Upper lobe of right lung (tissue), 1 donor: ENCODE results near the gene ARMH1. TPM values are rescaled to one million over a fixed set of nuclear protein-coding genes. Genes with fewer than 3 reads are reported as not detected.

Experiments
- ATAC-seq: fragments of 200-7000 bp; cut with Tn5 transposase; one replicate; pipeline ENCODE4 v1.9.1; 2020; ENCODE audit warnings: mild to moderate bottlenecking, moderate library complexity
- DNase-seq: peaks from one replicate; pipeline ENCODE4 v3.0.0-alpha.2; 2020
- H3K27ac ChIP-seq: fragments of 200-600 bp; one replicate; pipeline ENCODE4 v1.8.0; 2022
- H3K27me3 ChIP-seq: fragments of 200-600 bp; one replicate; pipeline ENCODE4 v1.8.0; 2022; ENCODE audit warnings: mild to moderate bottlenecking
- H3K36me3 ChIP-seq: fragments of 200-600 bp; one replicate; pipeline ENCODE4 v1.8.0; 2022
- H3K4me1 ChIP-seq: fragments of 200-600 bp; one replicate; pipeline ENCODE4 v1.8.0; 2022
- H3K4me3 ChIP-seq: fragments of 200-600 bp; one replicate; pipeline ENCODE4 v1.8.0; 2022; ENCODE audit warnings: mild to moderate bottlenecking
- H3K9me3 ChIP-seq: fragments of 200-600 bp; one replicate; pipeline ENCODE4 v1.8.0; 2022
- CTCF ChIP-seq: fragments of 200-600 bp; IDR thresholded peaks from one replicate; pipeline ENCODE4 v1.8.0; 2022; ENCODE audit warnings: antibody characterized with exemption
- intact Hi-C: fragments of 100-400 bp; cut with DNase I; formaldehyde crosslinking; loops from one replicate; pipeline ENCODE4 v1.11.0; 2022
- total RNA-seq: library from RNA; stranded (reverse); fragmentation: NEBNext Ultra II Directional; extraction: Animal tissue kit (Norgen Biotek cat#: 25700); gene quantifications from one replicate; pipeline ENCODE4 v1.2.1, GENCODE V29; 2021
- donor health status: DM: no; HTN: yes; CAD: no; lungs with severe emphysema.

Gene ARMH1
- total RNA-seq, 1 donor from 2014 or later = 5.9 TPM

GRCh38 chr1:44631647-44632539, 42.6 kb upstream of the ARMH1 start:
- ATAC-seq = peak; percentile 90
- peak overlapping the region; percentile 96 for H3K27ac ChIP-seq
- intact Hi-C loops = no loop called here

DNA sequence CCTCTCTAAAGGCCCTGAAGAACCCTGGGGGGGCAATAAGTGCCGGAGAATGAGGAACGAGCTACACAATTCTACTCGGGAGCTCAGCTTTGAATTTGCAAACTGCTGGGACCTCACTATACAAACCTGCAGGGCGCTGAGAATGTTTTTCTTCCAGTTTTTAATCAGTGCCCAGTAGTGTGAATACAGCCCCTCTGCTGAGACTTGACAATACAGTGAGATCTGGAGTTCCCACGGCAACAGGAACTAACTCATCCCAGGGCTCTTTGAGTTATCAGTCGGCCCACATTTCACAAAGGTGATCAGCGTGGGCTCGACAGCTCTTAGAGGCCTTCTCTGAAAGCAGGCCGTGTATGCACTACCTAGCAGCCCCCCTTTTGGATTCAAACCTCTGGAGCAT, 41.9 kb upstream of the ARMH1 start:
- H3K4me3 ChIP-seq = peak overlapping the region; percentile 64
- no peaks in the 10 kb centered on the region for H3K9me3 ChIP-seq
- peaks cover 19% of the 10 kb centered on the region for H3K4me1 ChIP-seq
- DNase-seq (no peak), ATAC-seq (no peak)
- no peaks in the 10 kb centered on the region for H3K27me3 ChIP-seq
- peaks cover 44% of the 10 kb centered on the region for H3K36me3 ChIP-seq
- intact Hi-C loops = no loop called here
- peak overlapping the region; percentile 96 for H3K27ac ChIP-seq
- no peak for TF ChIP-seq CTCF

More at GRCh38 chr1:44631647-44632539, 42.6 kb upstream of the ARMH1 start:
- TF ChIP-seq CTCF = no peak
- DNase-seq = peak; percentile 97
- Histone ChIP-seq H3K27me3 (no peaks in the 10 kb centered on the region), H3K36me3 (peaks cover 37% of the 10 kb centered on the region), H3K4me1 (peaks cover 19% of the 10 kb centered on the region), H3K9me3 (no peaks in the 10 kb centered on the region), H3K4me3 (peak overlapping the region; percentile 64)

GRCh38 chr1:44634606-44635189, 39.8 kb upstream of the ARMH1 start:
- no peak overlapping the region for H3K27ac ChIP-seq
- no peak for DNase-seq
- ATAC-seq = no peak
- no peaks in the 10 kb centered on the region for H3K27me3 ChIP-seq
- no peak overlapping the region for H3K4me3 ChIP-seq
- no peaks in the 10 kb centered on the region for H3K9me3 ChIP-seq
- intact Hi-C loops = no loop called here
- H3K4me1 ChIP-seq = peaks cover 19% of the 10 kb centered on the region
- H3K36me3 ChIP-seq = peaks cover 65% of the 10 kb centered on the region
- TF ChIP-seq CTCF = no peak

DNA sequence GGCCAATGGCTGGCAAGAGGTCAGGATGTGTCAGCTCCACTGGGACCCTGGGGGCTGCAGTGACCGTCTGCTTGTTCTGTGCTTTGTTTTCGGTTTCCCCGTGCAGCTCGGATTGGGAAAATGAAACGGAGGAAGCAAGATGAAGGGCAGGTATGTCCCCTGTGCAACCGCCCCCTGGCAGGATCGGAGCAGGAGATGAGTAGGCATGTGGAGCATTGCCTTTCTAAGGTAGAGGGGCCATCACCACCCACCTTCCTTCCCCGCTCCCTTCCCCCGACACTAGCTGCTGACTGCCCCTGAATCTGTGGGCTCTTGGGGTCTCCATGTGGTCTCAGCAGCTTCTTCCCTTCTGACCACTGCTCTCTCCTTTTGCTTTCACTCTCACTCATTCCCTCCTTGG, 39.1 kb upstream of the ARMH1 start:
- DNase-seq = no peak
- H3K4me3 ChIP-seq = no peak overlapping the region
- no peaks in the 10 kb centered on the region for H3K9me3 ChIP-seq
- H3K4me1 ChIP-seq = peaks cover 19% of the 10 kb centered on the region
- no peak overlapping the region for H3K27ac ChIP-seq
- H3K36me3 ChIP-seq = peaks cover 73% of the 10 kb centered on the region
- intact Hi-C loops = no loop called here
- ATAC-seq = no peak
- no peak for TF ChIP-seq CTCF
- no peaks in the 10 kb centered on the region for H3K27me3 ChIP-seq

DNA sequence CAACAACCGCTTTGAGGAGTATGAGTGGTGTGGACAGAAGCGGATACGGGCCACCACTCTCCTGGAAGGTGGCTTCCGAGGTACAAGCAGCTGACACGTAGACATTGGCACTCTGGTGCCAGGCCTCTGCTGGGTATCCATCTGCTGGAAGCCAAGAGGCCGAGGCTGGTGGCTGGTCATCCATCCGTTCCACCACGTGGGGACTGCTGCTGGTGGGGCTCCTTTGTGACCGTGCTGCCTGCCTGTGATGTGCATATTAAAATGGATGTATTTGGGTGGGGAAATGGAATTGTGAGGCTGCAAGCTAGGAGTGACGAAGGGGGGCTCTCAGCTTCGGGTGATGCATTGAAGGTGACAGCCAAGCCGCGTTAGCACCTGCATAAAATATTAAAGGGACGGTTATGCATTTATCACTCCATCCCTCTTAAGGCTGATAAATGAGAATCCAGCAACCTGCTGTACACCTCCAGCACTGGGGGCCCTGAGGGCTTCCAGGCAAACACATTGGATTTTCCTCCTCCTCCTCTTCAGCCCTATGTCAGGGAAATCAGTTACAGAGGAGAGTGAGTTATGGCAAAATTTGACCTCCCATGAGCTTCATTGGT, 38.3 kb upstream of the ARMH1 start:
- H3K36me3 ChIP-seq = peaks cover 80% of the 10 kb centered on the region
- H3K4me1 ChIP-seq = peaks cover 19% of the 10 kb centered on the region
- intact Hi-C loops = no loop called here
- no peak for DNase-seq
- H3K4me3 ChIP-seq = no peak overlapping the region
- no peaks in the 10 kb centered on the region for H3K27me3 ChIP-seq
- H3K27ac ChIP-seq = no peak overlapping the region
- no peak for ATAC-seq
- H3K9me3 ChIP-seq = no peaks in the 10 kb centered on the region
- TF ChIP-seq CTCF = no peak
